ENCODE data around the gene TRAF3. TPM values are rescaled to one million over a fixed set of nuclear protein-coding genes. Genes with fewer than 3 reads are reported as not detected.
"Not testable (repeated sequence)": the region's sequence is repeated elsewhere in the genome, so short reads cannot be mapped to it uniquely, and the experiment has no call there.

The TRAF3 gene
- total and polyA plus RNA-seq, 2 donors, result 8.8 to 12.4 TPM

DNA sequence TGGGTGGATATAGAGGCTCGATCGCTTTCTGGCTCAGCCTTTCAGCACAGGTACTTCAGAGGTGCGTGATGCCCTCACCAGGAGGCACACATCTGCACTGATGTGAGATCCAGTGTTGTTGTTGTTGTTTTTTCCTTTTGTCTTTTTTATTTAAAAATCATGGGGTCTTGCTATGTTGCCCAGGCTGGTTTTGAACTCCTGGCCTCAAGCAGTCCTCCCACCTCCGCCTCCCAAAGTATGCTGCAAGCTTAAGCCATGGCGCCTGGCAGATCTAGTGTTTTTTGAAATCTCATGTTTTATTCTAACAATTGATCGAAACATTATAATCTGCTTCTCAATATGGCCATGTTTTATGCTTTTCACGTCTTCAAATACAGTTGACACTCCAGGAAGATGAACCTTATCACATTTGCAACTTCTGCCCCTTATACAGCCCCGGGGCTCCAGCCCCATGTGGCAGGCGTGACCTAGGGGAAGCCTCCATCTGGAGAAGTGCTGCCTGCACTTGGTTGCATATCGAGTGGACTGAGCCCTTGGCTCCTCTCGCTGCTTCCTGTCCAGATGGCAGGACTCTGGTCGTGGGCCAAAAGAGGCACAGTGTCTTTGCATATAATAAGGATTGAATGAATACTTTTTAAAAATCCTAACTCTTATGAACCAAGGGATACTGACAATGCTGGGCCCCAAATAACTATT, 71.7 kb downstream of the TRAF3 start:
- H3K4me1 ChIP-seq (ENCODE audit: insufficient read depth), result no peaks in the 10 kb centered on the region
- no peak overlapping the region for H3K27ac ChIP-seq (ENCODE audit: low read depth)
- DNase-seq (ENCODE audit: extremely low spot score), result no peak
- no peak overlapping the region for H3K4me3 ChIP-seq (ENCODE audit: low read depth, low read length)
- no peaks in the 10 kb centered on the region for H3K36me3 ChIP-seq (ENCODE audit: insufficient read depth)
- 59% methylated on average over 12 of the region's 12 CpGs for WGBS

DNA sequence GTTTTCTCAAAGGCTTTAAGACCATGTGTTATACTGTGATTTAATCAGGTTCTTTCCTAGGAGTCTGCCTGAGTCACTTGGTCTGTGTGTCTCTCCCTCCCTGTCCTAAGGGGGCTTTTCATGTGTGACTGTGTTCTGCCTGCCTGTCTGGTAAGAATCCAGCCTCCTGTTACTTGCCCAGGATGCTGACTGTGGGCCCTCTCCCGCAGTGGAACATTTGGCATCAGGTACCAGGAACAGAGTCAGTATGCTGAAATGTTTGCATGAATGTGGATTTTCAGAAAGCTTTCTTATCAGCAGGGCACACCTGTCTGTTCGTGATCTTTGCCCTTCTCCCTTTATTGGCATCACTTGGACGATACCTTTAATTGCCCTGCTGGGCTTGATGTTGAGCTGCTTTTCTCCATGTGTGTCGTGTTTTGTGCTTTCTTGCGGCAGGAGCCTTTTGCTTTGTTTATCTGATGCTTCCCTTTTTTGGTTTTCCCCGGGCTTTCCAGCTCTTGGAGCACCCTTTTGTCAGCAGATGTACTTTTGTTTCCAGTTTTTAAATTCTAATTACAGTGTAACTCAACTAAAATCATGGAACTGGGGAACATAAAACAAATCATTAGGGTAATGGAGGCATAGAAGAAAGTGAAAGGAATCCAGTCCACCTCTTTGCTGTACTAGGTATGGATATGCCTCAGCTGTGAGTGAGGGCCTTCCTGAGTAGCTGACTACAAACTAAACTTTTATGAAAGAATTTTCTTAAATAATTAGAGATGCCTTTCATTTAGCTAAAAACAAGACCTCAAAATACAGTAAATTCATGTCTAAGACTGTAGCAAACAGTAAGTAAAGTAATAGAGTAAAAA, 72.5 kb downstream of the TRAF3 start:
- Histone ChIP-seq H3K4me3 (ENCODE audit: low read depth, low read length) (no peak overlapping the region), H3K36me3 (ENCODE audit: insufficient read depth) (peaks cover 2% of the 10 kb centered on the region), H3K27ac (ENCODE audit: low read depth) (no peak overlapping the region), H3K4me1 (ENCODE audit: insufficient read depth) (no peaks in the 10 kb centered on the region)
- no peak for DNase-seq (ENCODE audit: extremely low spot score)
- whole genome bisulfite sequencing, result 11% methylated on average over 6 of the region's 6 CpGs

DNA sequence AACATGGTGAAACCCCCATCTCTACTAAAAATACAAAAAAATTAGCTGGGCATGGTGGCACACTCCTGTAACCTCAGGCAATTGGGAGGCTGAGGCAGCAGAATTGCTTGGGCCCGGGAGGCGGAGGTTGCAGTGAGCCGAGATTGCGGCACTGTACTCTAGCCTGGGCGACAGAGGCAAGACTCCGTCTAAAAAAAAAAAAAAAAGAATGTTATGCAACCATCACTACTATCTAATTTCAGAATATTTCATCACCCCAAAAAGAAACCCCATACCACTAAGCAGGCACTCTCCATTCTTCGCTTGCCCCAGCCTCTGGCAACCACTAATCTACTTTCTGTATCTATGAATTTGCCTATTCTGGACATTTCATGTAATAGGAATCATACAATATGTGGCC, 76.4 kb downstream of the TRAF3 start:
- Histone ChIP-seq H3K4me3 (ENCODE audit: low read depth, low read length) (no peak overlapping the region), H3K4me1 (ENCODE audit: insufficient read depth) (no peaks in the 10 kb centered on the region), H3K27ac (ENCODE audit: low read depth) (no peak overlapping the region), H3K36me3 (ENCODE audit: insufficient read depth) (peaks cover 2% of the 10 kb centered on the region)
- 84% methylated on average over 7 of the region's 7 CpGs for WGBS
- DNase-seq (ENCODE audit: extremely low spot score), result no peak

DNA sequence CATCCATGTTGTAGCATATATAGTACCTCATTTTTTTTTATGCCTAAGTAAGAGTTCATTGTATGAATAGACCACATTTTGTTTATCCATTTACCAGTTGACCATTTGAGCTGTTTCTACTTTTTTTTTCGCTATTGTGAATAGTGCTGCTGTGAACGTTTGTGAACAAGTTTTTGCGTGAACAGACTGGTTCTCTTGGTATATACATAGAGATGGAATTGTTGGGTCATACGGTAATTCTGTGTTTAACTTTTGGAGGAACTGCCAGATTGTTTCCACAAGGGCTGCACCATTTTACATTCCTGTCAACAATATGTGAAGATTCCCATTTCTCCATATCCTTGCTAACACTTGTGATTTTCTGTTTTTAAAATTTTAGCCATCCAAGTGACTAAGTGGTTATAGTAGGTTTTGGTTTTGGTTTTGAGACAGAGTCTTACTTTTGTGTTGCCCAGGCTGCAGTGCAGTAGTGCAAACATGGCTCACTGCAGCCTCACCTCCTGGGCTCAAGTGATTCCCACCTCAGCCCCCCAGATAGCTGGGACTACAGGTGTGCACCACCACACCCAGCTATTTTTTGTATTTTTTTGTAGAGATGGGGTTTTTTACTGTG, 76.9 kb downstream of the TRAF3 start:
- Histone ChIP-seq H3K27ac (ENCODE audit: low read depth) (no peak overlapping the region), H3K4me1 (ENCODE audit: insufficient read depth) (no peaks in the 10 kb centered on the region)
- WGBS, result 90% methylated on average over 4 of the region's 4 CpGs

DNA sequence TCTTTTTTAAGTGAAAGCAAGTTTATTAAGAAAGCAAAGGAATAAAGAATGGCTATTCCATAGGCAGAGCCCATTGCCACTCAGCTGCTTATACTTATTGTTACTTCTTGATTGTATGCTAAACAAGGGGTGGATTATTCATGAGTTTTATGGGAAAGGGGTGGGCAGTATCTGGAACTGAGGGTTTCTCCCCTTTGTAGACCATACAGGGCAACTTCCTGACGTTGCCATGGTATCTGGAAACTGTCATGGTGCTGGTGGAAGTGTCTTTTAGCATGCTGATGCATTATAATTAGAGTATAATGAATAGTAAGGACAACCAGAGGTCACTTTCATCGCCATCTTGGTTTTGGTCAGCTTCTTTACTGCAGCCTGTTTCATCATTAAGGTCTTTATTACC, 78.9 kb downstream of the TRAF3 start:
- Histone ChIP-seq H3K27ac (ENCODE audit: low read depth) (no peak overlapping the region), H3K4me1 (ENCODE audit: insufficient read depth) (no peaks in the 10 kb centered on the region), H3K4me3 (ENCODE audit: low read depth, low read length) (no peak overlapping the region), H3K36me3 (ENCODE audit: insufficient read depth) (peaks cover 2% of the 10 kb centered on the region)
- 96% methylated on average over 2 of the region's 2 CpGs for WGBS
- no peak for DNase-seq (ENCODE audit: extremely low spot score)

More for the DNA sequence above, 76.9 kb downstream of the TRAF3 start:
- peaks cover 2% of the 10 kb centered on the region for H3K36me3 ChIP-seq (ENCODE audit: insufficient read depth)
- H3K4me3 ChIP-seq (ENCODE audit: low read depth, low read length), result no peak overlapping the region
- no peak for DNase-seq (ENCODE audit: extremely low spot score)

DNA sequence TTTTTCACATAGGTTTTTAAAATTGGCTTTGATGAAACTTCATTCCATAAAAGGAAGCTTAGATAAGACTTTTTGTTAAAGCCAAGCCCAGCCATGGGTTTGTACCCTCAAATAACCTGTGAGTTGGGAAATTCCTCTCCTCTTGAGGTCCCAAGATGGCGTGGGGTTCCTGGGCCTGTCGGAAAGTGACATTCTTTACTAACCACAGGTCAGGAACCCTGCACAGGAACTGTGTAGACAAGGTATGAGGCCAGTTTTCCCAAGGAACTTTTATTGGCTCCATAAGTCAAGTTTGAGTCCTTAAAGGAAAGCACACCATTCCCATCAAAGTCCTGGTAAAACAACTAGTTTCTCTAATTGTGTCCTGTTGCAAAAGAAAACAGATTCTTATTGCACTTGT, 80.2 kb downstream of the TRAF3 start:
- Histone ChIP-seq H3K27ac (ENCODE audit: low read depth) (no peak overlapping the region), H3K4me3 (ENCODE audit: low read depth, low read length) (no peak overlapping the region), H3K36me3 (ENCODE audit: insufficient read depth) (peaks cover 2% of the 10 kb centered on the region), H3K4me1 (ENCODE audit: insufficient read depth) (no peaks in the 10 kb centered on the region)
- no peak for DNase-seq (ENCODE audit: extremely low spot score)
- 90% methylated on average over 2 of the region's 2 CpGs for WGBS

DNA sequence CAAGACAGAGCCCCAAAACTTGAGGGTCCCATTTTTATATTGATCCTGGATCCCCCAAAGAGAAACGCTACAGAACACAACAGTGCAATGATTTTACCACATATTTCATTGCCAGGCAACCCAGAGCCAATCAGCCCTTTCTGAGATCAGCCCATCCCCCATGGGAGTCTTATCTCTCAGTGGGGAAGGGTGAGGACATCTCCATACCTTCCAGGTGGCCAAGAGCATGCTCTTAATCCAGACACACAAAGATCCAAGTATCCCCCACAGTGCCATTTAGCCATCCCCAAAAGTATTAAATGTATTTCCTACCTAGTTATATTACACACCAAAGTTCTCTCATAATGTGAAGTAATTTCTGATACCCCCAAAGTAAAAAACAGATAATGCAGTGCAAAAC, 82.7 kb downstream of the TRAF3 start:
- H3K36me3 ChIP-seq (ENCODE audit: insufficient read depth), result no peaks in the 10 kb centered on the region
- 98% methylated on average over 1 of the region's 1 CpG for WGBS
- no peak overlapping the region for H3K27ac ChIP-seq (ENCODE audit: low read depth)
- H3K4me1 ChIP-seq (ENCODE audit: insufficient read depth), result no peaks in the 10 kb centered on the region
- no peak for DNase-seq (ENCODE audit: extremely low spot score)
- H3K4me3 ChIP-seq (ENCODE audit: low read depth, low read length), result no peak overlapping the region

DNA sequence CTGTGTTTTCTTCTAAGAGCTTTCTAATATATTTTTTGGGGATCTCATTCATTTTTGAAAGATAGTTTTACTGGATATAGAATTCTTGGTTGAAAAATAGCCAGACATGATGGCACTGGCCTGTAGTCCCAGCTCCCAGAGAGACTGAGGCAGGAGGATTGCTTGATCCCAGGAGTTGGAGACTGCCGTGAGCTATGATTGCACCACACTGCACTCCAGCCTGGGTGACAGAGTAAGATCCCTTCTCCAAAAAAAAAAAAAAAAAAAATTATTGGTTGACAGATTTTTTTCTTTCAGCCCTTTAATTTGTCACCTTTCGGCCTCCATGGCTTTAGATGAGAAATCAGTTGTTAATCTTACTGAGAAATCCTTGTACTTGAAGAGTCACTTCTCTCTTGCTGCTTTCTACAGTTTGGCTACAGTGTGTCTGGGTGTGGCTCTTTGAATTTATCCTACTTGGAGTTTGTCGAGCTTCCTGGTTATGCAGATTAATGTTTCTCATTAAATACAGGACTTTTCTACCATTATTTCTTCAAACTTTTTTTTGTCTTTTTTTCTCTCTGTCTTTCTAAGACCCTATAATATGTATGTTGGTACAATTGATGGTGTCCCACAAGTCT, 85.0 kb downstream of the TRAF3 start:
- H3K4me1 ChIP-seq (ENCODE audit: insufficient read depth), result no peaks in the 10 kb centered on the region
- DNase-seq (ENCODE audit: extremely low spot score), result no peak
- WGBS, result 90% methylated on average over 3 of the region's 3 CpGs
- no peaks in the 10 kb centered on the region for H3K36me3 ChIP-seq (ENCODE audit: insufficient read depth)
- H3K4me3 ChIP-seq (ENCODE audit: low read depth, low read length), result no peak overlapping the region
- H3K27ac ChIP-seq (ENCODE audit: low read depth), result no peak overlapping the region

DNA sequence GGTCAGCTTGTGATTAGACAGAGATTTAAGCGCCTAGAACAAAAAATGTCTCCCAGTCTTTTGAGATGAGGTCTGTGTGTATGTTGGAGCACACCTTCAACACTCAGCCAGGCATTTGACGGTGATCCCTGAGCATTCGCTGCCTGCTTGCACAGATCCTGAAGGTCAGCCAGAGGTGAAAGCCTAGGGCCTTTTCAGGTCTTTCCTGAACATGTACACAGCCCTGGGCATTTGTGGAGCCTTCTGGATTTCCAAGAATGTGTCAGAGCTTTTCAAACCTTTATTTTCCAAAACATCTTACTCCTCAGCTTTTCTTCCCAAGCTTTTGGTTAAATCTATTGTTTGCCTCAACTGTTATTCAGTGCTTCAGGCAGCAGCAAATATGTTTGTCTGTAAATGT, 86.1 kb downstream of the TRAF3 start:
- no peaks in the 10 kb centered on the region for H3K36me3 ChIP-seq (ENCODE audit: insufficient read depth)
- WGBS, result 90% methylated on average over 3 of the region's 3 CpGs
- no peak overlapping the region for H3K27ac ChIP-seq (ENCODE audit: low read depth)
- no peak for DNase-seq (ENCODE audit: extremely low spot score)
- no peak overlapping the region for H3K4me3 ChIP-seq (ENCODE audit: low read depth, low read length)
- H3K4me1 ChIP-seq (ENCODE audit: insufficient read depth), result no peaks in the 10 kb centered on the region

DNA sequence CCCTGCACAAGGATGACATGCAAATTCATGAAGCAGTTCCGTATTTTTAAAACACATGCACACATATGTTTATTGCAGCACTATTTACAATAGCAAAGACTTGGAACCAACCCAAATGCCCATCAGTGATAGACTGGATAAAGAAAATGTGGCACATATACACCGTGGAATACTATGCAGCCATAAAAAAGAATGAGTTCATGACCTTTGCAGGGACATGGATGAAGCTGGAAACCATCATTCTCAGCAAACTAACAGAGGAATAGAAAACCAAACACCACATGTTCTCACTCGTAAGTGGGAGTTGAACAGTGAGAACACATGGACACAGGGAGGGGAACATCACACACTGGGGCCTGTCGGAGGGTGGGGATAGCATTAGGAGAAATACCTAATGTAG, 88.7 kb downstream of the TRAF3 start:
- H3K36me3 ChIP-seq (ENCODE audit: insufficient read depth); DNase-seq (ENCODE audit: extremely low spot score); H3K27ac ChIP-seq (ENCODE audit: low read depth); H3K4me3 ChIP-seq (ENCODE audit: low read depth, low read length); H3K4me1 ChIP-seq (ENCODE audit: insufficient read depth): not testable (repeated sequence)
- 94% methylated on average over 4 of the region's 4 CpGs for WGBS

DNA sequence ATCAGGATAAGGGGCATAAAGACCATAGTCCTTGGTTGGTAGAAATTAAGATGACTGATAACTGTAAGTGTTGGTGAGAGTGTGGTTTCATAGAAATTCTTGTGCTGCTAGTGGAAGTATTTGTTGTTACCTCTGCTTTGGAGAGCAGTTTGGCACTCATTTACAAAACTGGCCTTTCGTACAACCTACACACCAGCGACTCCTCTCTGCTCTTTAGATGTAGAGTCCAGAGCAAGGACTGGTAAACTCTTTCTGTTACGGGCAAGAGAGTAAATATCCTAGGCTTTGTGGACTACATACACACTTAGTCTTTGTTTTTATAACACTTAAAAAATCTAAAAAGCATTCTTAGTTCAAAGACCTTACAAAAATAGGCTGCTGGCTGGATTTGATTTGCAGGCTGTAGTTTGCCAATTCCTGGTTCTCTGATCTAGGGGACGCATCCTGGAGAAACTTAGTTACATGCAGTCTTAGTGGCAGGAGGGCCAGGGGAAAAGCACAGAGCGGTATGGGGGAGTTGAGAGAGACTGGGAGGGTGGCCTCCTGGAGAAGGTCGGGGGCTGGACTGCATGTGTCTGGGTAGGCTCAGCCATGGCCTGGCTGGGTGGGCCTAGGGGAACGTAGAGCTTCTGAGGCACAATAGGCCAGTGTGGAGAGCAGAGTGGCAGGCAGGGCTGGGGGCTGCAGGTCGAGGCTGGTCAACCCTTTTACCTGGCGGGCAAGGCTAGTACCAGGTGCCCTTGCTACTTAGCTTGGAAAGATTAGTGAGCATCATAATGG, 89.9 kb downstream of the TRAF3 start:
- no peak for DNase-seq (ENCODE audit: extremely low spot score)
- Histone ChIP-seq H3K4me1 (ENCODE audit: insufficient read depth) (no peaks in the 10 kb centered on the region), H3K4me3 (ENCODE audit: low read depth, low read length) (no peak overlapping the region), H3K36me3 (ENCODE audit: insufficient read depth) (peaks cover 2% of the 10 kb centered on the region), H3K27ac (ENCODE audit: low read depth) (no peak overlapping the region)
- WGBS, result 92% methylated on average over 9 of the region's 9 CpGs

DNA sequence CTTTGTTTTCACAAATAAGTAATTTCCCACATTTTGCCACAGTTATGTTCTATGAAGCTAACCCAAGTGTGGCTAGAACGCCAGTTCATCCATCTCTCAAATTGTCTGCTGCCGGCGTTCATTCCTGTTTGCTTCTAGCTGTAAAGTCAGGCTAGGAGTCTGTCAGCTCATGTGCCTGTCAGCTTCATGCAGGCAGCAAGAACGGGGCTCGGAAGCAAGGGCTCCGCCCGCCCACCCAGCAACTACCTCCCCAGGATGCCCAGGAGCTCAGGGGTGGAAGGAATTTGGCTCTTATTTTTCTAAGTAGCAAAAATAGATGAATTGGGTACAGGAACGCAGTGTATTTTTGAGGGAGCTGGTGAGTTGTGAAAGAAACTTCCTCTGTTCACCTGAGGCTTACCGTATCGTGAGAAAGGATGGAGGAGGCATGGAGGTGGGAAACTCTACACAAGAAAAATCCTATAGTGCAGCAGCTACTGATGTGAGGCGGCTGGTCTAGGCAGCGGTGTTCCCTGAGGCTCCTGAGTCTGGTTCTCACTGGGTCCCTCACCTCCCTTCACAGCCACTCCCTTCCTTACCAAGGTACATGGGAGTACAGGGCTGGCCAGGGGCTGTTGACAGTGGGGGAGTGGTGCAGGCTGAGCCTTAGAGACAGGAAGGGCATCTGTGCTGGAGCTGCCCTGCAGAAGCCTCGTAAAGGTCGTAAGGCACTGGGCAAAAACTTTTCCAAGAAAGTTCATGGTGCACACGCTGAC, 90.8 kb downstream of the TRAF3 start:
- no peak overlapping the region for H3K4me3 ChIP-seq (ENCODE audit: low read depth, low read length)
- DNase-seq (ENCODE audit: extremely low spot score), result no peak
- WGBS, result 94% methylated on average over 15 of the region's 15 CpGs

More for the DNA sequence above, 90.8 kb downstream of the TRAF3 start:
- peaks cover 2% of the 10 kb centered on the region for H3K36me3 ChIP-seq (ENCODE audit: insufficient read depth)
- no peaks in the 10 kb centered on the region for H3K4me1 ChIP-seq (ENCODE audit: insufficient read depth)
- no peak overlapping the region for H3K27ac ChIP-seq (ENCODE audit: low read depth)

All from urinary bladder (tissue), 4 donors.